Upper lobe of left lung (tissue), 6 donors: ENCODE measurements around the gene HOXB7. TPM values are rescaled to one million over a fixed set of nuclear protein-coding genes. Genes with fewer than 3 reads are reported as not detected.
A peak's percentile ranks its signal among the peaks of the same experiment; 100 is the strongest.

Experiments
- ATAC-seq, 2 donors: fragments of 200-7000 bp; cut with Tn5 transposase; one replicate each; pipeline ENCODE4 v1.9.1; 2022; ENCODE audit warnings: mild to moderate bottlenecking in 2 of 2, moderate library complexity in 2 of 2; ENCODE audit not compliant: low FRiP score in 2 of 2
- DNase-seq, 2 donors: peaks; one replicate each; pipeline ENCODE4 v3.0.0-alpha.2; 2019 to 2020
- H3K27ac ChIP-seq, 4 donors: fragments of 200-600 bp; sonication (generic); one replicate each; pipeline ENCODE4 v1.5.1; 2016 to 2019
- H3K27me3 ChIP-seq, 4 donors: fragments of 200-600 bp; sonication (generic); one replicate each; pipeline ENCODE4 v1.5.1; 2017 to 2019
- H3K36me3 ChIP-seq, 4 donors: fragments of 200-600 bp; sonication (generic); one replicate each; pipeline ENCODE4 v1.5.1; 2016 to 2019
- H3K4me1 ChIP-seq, 4 donors: fragments of 200-600 bp; sonication (generic); one replicate each; pipeline ENCODE4 v1.5.1; 2018 to 2019
- H3K4me3 ChIP-seq, 4 donors: fragments of 200-600 bp; sonication (generic); one replicate each; pipeline ENCODE4 v1.5.1; 2017 to 2019; ENCODE audit warnings: mild to moderate bottlenecking in 2 of 4, moderate library complexity in 1 of 4
- H3K9me3 ChIP-seq, 4 donors: fragments of 200-600 bp; sonication (generic); one replicate each; pipeline ENCODE4 v1.5.1; 2018 to 2019
- CTCF ChIP-seq, 6 experiments: fragments of 450-650 bp in 4 of 6; fragments of 200-600 bp in 2 of 6; sonication (generic) in 2 of 6; IDR thresholded peaks; one replicate each; pipeline ENCODE4 v1.5.1; 2016 to 2019; ENCODE audit warnings: antibody characterized with exemption in 6 of 6
- EP300 ChIP-seq, 4 donors: sonication (generic); formaldehyde crosslinking; IDR thresholded peaks; one replicate each; pipeline ENCODE4 v1.5.1; 2017; ENCODE audit warnings: antibody characterized with exemption in 4 of 4, control low read depth in 2 of 4
- POLR2A ChIP-seq, 4 donors: fragments of 450-650 bp; IDR thresholded peaks; one replicate each; pipeline ENCODE4 v1.5.1; 2016 to 2017; ENCODE audit warnings: antibody characterized with exemption in 4 of 4, mild to moderate bottlenecking in 2 of 4
- POLR2AphosphoS5 ChIP-seq, 2 donors: sonication (generic); formaldehyde crosslinking; IDR thresholded peaks; one replicate each; pipeline ENCODE4 v1.5.1; 2017; ENCODE audit warnings: antibody characterized with exemption in 2 of 2
- WGBS, 2 donors: methylation state at CpG; one replicate each; pipeline ENCODE4 v1.1.5; 2017 to 2018; 5-methylcytosine and 5-hydroxymethylcytosine counted together
- total RNA-seq, 6 donors: library from RNA; depleted of rRNA in 4 of 6; stranded (reverse); fragments of >200 nt in 4 of 6; gene quantifications; one replicate each; pipeline versions ENCODE4 v1.1.0 to v1.2.1, GENCODE V29; 2016 to 2021
- donor health status: DM: no; HTN: no; CAD: no; lungs with moderate emphysema.
- donor health status: DM: no; HTN: yes; CAD: no; lungs with severe emphysema.

HOXB7 gene
- 1 to 10 TPM in 5 of 6 donors, not detected in 1; 1.1 to 3.7 (median 1.3) TPM for total RNA-seq

- DNase-seq, result peak; percentile 29 to 95
- Histone ChIP-seq H3K4me1 (peaks cover 18 to 50% (median 38%) of the 10 kb centered on the region in 4 donors), H3K36me3 (no peaks in the 10 kb centered on the region), H3K4me3 (peak within 1 kb of the TSS; percentile 44 to 62 (median 50)), H3K9me3 (no peaks in the 10 kb centered on the region), H3K27me3 (peaks cover 4 to 84% (median 56%) of the 10 kb centered on the region in 4 donors), H3K27ac (peak within 1 kb of the TSS in 3 of 4 donors; percentile 68 to 72 (median 69))
- TF ChIP-seq POLR2AphosphoS5 (IDR thresholded peaks at IDR 0.05) (no peak), CTCF (IDR thresholded peaks at IDR 0.05) (no peak), EP300 (IDR thresholded peaks at IDR 0.05) (no peak), POLR2A (IDR thresholded peaks at IDR 0.05) (no peak)
- peak in 1 of 2 donors; percentile 81 for ATAC-seq
- 1 to 2% methylated on average over 43 to 51 of the region's 79 CpGs for WGBS, 2 donors
Measured at GRCh38 chr17:48610282-48611211, at the start of gene HOXB7. HOXB7 (minus strand) TSS chr17:48611017; CDS start chr17:48610918, 99 bp downstream.

GRCh38 chr17:48655913-48656312 is 45.1 kb upstream of the HOXB7 start:
- Histone ChIP-seq H3K4me3 (no peak overlapping the region), H3K27me3 (no peaks in the 10 kb centered on the region), H3K4me1 (no peaks in the 10 kb centered on the region), H3K9me3 (no peaks in the 10 kb centered on the region), H3K27ac (no peak overlapping the region), H3K36me3 (no peaks in the 10 kb centered on the region)
- DNase-seq, result no peak
- TF ChIP-seq CTCF (IDR thresholded peaks at IDR 0.05) (no peak), POLR2AphosphoS5 (IDR thresholded peaks at IDR 0.05) (no peak), POLR2A (IDR thresholded peaks at IDR 0.05) (no peak), EP300 (IDR thresholded peaks at IDR 0.05) (no peak)
- ATAC-seq, result no peak

- DNase-seq (no peak), ATAC-seq (no peak)
- TF ChIP-seq POLR2AphosphoS5 (IDR thresholded peaks at IDR 0.05) (no peak), POLR2A (IDR thresholded peaks at IDR 0.05) (no peak), EP300 (IDR thresholded peaks at IDR 0.05) (no peak), CTCF (IDR thresholded peaks at IDR 0.05) (no peak)
- H3K36me3 ChIP-seq, result no peaks in the 10 kb centered on the region
- 77 to 88% methylated on average over 1 of the region's 1 CpG for WGBS, 2 donors
- H3K27ac ChIP-seq, result no peak overlapping the region
- no peaks in the 10 kb centered on the region for H3K9me3 ChIP-seq
- H3K4me1 ChIP-seq, result peaks cover 10 to 18% (median 14%) of the 10 kb centered on the region in 4 donors
- no peak overlapping the region for H3K4me3 ChIP-seq
- peaks cover 0 to 25% (median 9%) of the 10 kb centered on the region in 4 donors for H3K27me3 ChIP-seq
Measured at GRCh38 chr17:48649741-48650140, 38.9 kb upstream of the HOXB7 start.

- TF ChIP-seq POLR2AphosphoS5 (IDR thresholded peaks at IDR 0.05), result no peak
- no peak for TF ChIP-seq CTCF (IDR thresholded peaks at IDR 0.05)
- no peak for TF ChIP-seq EP300 (IDR thresholded peaks at IDR 0.05)
- TF ChIP-seq POLR2A (IDR thresholded peaks at IDR 0.05), result no peak
- ATAC-seq (no peak), DNase-seq (no peak)
- Histone ChIP-seq H3K4me1 (peaks cover 10 to 18% (median 14%) of the 10 kb centered on the region in 4 donors), H3K36me3 (no peaks in the 10 kb centered on the region), H3K4me3 (peak overlapping the region in 2 of 4 donors; percentile 44 to 46), H3K9me3 (no peaks in the 10 kb centered on the region), H3K27ac (no peak overlapping the region), H3K27me3 (peaks cover 0 to 29% (median 10%) of the 10 kb centered on the region in 4 donors)
- 54 to 56% methylated on average over 1 of the region's 1 CpG for WGBS, 2 donors
Measured at GRCh38 chr17:48647963-48648245, 37.1 kb upstream of the HOXB7 start.
